Measurements from ENCODE around the gene SPTLC3. TPM values are rescaled to one million over a fixed set of nuclear protein-coding genes. Genes with fewer than 3 reads are reported as not detected.

The SPTLC3 gene
- total and polyA plus RNA-seq, 2 of the 13 experiments (the other 11 are each of a cell fraction or from before 2014, with no cell fraction given), result 20.5 to 95.6 TPM

- TF ChIP-seq THAP9 (CRISPR knock-in tag; IDR thresholded peaks at IDR 0.05; ENCODE audit: borderline replicate concordance), result no peak
- no peak for TF ChIP-seq ZNF891 (CRISPR knock-in tag; IDR thresholded peaks at IDR 0.05)
Measured at GRCh38 chr20:13012886-13013285, 4.1 kb downstream of the SPTLC3 start (continued).

- intact Hi-C loops (cut with micrococcal nuclease; ENCODE audit: unreplicated experiment), result no loop called here
- POLR2A ChIA-PET, result interaction anchor here (1.1 to 1.7 kb wide), 3 partner anchors 35 to 46 kb away, joined by 4 to 5 read pairs (median 5); no protein-coding TSS in a partner anchor
Measured at GRCh38 chr20:13013411-13013810, 4.6 kb downstream of the SPTLC3 start.

More at GRCh38 chr20:13013411-13013810, 4.6 kb downstream of the SPTLC3 start:
- no peak overlapping the region for H2AFZ ChIP-seq (ENCODE audit: low read length)
- ATAC-seq, result no peak
- 95% methylated on average over 1 of the region's 1 CpG for WGBS (ENCODE audit: low lambda C conversion rate)
- H3K9me3 ChIP-seq (ENCODE audit: low read length), result no peaks in the 10 kb centered on the region
- BruUV-seq (replicated peaks), result no TSS peak
- no peaks in the 10 kb centered on the region for H4K20me1 ChIP-seq (ENCODE audit: insufficient read depth, low read length)
- TF ChIP-seq MAFK (conservative IDR thresholded peaks at IDR 0.05 in 1 of 2, IDR thresholded peaks at IDR 0.05 in 1 of 2; ENCODE audit: low read length in 2 of 2), result peak; percentile 31 to 40
- no peak for TF ChIP-seq MNT (IDR thresholded peaks at IDR 0.05)
- H3K4me2 ChIP-seq (ENCODE audit: low read depth, low read length), result no peak overlapping the region
- H3K79me2 ChIP-seq (ENCODE audit: insufficient read depth, low read length), result peaks cover 26% of the 10 kb centered on the region
- H3K4me1 ChIP-seq (ENCODE audit: insufficient read depth, low read length), result peaks cover 69% of the 10 kb centered on the region
- H3K27me3 ChIP-seq (ENCODE audit: control insufficient read depth in 1 of 2, insufficient read depth in 2 of 2, low read length in 2 of 2), result no peaks in the 10 kb centered on the region; a peak in 1 of 5 replicates
- CTCF ChIA-PET (ENCODE audit: low intra/inter-chr PET ratio, low total read pairs), result no interaction called here
- in situ Hi-C loops (cut with HindIII; ENCODE audit: extremely low pct_ligation_motif_present, low pct_unique_long_range_greater_than_20kb), result no loop called here
- no peak overlapping the region for H3K27ac ChIP-seq (ENCODE audit: extremely low read length, insufficient read depth, low read length)
- no peak overlapping the region for H3K4me3 ChIP-seq (replicated peaks in 1 of 3; ENCODE audit: insufficient read depth in 1 of 3, low read depth in 2 of 3, low read length in 3 of 3)
- no peak overlapping the region for H3K9ac ChIP-seq (ENCODE audit: insufficient read depth, low read depth, low read length)
- FAIRE-seq, result no peak
- DNase-seq (ENCODE audit: low spot score), result no peak
- peaks cover 0 to 9% of the 10 kb centered on the region in 2 experiments; a peak in 4 of 5 replicates for H3K36me3 ChIP-seq (replicated peaks in 1 of 2; ENCODE audit: control insufficient read depth in 1 of 2, insufficient read depth in 2 of 2, low read length in 2 of 2)
